Kidney (tissue), 22 donors: ENCODE measurements around the gene APOBEC3C. TPM values are rescaled to one million over a fixed set of nuclear protein-coding genes. Genes with fewer than 3 reads are reported as not detected.
A peak's percentile ranks its signal among the peaks of the same experiment; 100 is the strongest.

Source experiments
- DNase-seq, 5 donors: peaks; one replicate each; pipeline ENCODE4 v3.0.0-alpha.2; 2013 to 2020
- FAIRE-seq: peaks from 2 replicates; lab custom pipeline; 2012; peaks lifted over from hg19 to GRCh38; lab: Jason Lieb, UNC
- H3K27ac ChIP-seq, 2 donors: one replicate each; pipeline ENCODE4 v1.7.0; 2013; ENCODE audit warnings: low read depth in 2 of 2, low read length in 2 of 2, inconsistent platforms in 1 of 2
- H3K27me3 ChIP-seq: one replicate; pipeline ENCODE4 v1.7.1; 2013; ENCODE audit warnings: low read length, inconsistent platforms; ENCODE audit not compliant: control insufficient read depth, insufficient read depth
- H3K36me3 ChIP-seq, 3 donors: one replicate each; pipeline versions ENCODE4 v1.7.0 to v1.7.1; 2013; ENCODE audit warnings: low read length in 3 of 3, control low read depth in 1 of 3, inconsistent platforms in 1 of 3; ENCODE audit not compliant: insufficient read depth in 3 of 3, control insufficient read depth in 2 of 3
- H3K4me1 ChIP-seq, 3 donors: one replicate each; pipeline versions ENCODE4 v1.7.0 to v1.7.1; 2013; ENCODE audit warnings: low read length in 3 of 3, inconsistent platforms in 1 of 3, low read depth in 1 of 3; ENCODE audit not compliant: control insufficient read depth in 2 of 3, insufficient read depth in 2 of 3
- H3K4me3 ChIP-seq, 3 donors: one replicate each; pipeline versions ENCODE4 v1.7.0 to v1.8.1; 2013; ENCODE audit warnings: low read length in 3 of 3, control low read depth in 1 of 3, inconsistent platforms in 1 of 3
- H3K9ac ChIP-seq, 3 donors: one replicate each; pipeline versions ENCODE4 v1.7.0 to v1.7.1; 2013; ENCODE audit warnings: low read length in 3 of 3, control low read depth in 1 of 3, inconsistent platforms in 1 of 3
- H3K9me3 ChIP-seq, 3 donors: one replicate each; pipeline versions ENCODE4 v1.7.0 to v1.7.1; 2013; ENCODE audit warnings: low read length in 3 of 3, control low read depth in 1 of 3, inconsistent platforms in 1 of 3; ENCODE audit not compliant: control insufficient read depth in 2 of 3, insufficient read depth in 1 of 3
- CTCF ChIP-seq: IDR thresholded peaks from 3 replicates; pipeline ENCODE4 v1.5.1; 2012; ENCODE audit warnings: mild to moderate bottlenecking, moderate library complexity, borderline replicate concordance; ENCODE audit not compliant: insufficient read depth; ENCODE audit errors: extremely low read depth
- intact Hi-C: fragments of 100-400 bp; cut with DNase I; formaldehyde crosslinking; loops from one replicate; pipeline ENCODE4 v1.11.1; 2022
- long read RNA-seq, 10 donors: library from polyadenylated mRNA in 1 of 10; unstranded in 1 of 10; transcript quantifications; one replicate each; pipeline ENCODE4 v2.0.0 and lab custom pipeline, GENCODE V29; 2021 to 2026
- polyA plus RNA-seq: library from polyadenylated mRNA; stranded (reverse); fragments of 350-450 nt; fragmentation: Illumina TruSeq; extraction: RNeasy Lipid Tissue Mini Kit (QIAGEN cat#74804); gene quantifications from one replicate; pipeline ENCODE4 v1.2.3, GENCODE V29; 2014; ENCODE audit warnings: low read depth, low replicate concordance; ENCODE audit not compliant: insufficient read depth
- total RNA-seq: library from RNA; stranded (reverse); fragmentation: NEBNext Ultra II Directional; extraction: Animal tissue kit (Norgen Biotek cat#: 25700); gene quantifications from one replicate; pipeline ENCODE4 v1.2.1, GENCODE V29; 2021
- donor health status: control.
- donor health status: control.
- donor health status: control.
- donor health status: control.
- donor health status: control.
- donor health status: DM: yes; HTN: yes; CAD: no.
- donor health status: Normal renal cell carcinoma (clear cell type).

Gene APOBEC3C
- total RNA-seq = 19.8 TPM
- 9.5 TPM for polyA plus RNA-seq
- long read RNA-seq, donor 1, transcript APOBEC3C-201 (4 exons, 2,818 nt) = major isoform, 6 of 11 reads
- long read RNA-seq, donor 1, partial matches to known transcripts = 5 of 11 reads
- long read RNA-seq, donor 1, other reads (novel, unspliced or antisense) = 0 of 11 reads
- long read RNA-seq, donor 2, partial matches to known transcripts = 0 of 2 reads
- long read RNA-seq, donor 2, other reads (novel, unspliced or antisense) = 0 of 2 reads
- long read RNA-seq, donor 3, transcript APOBEC3C-201 (4 exons, 2,818 nt) = major isoform, 6 of 6 reads
- long read RNA-seq, donor 3, partial matches to known transcripts = 0 of 6 reads
- long read RNA-seq, donor 3, other reads (novel, unspliced or antisense) = 0 of 6 reads
- long read RNA-seq, donor 4, partial matches to known transcripts = 0 of 3 reads
- long read RNA-seq, donor 4, other reads (novel, unspliced or antisense) = 0 of 3 reads
- long read RNA-seq, donor 5 = 0 reads
- long read RNA-seq, donor 6, partial matches to known transcripts = 0 of 1 reads
- long read RNA-seq, donor 6, other reads (novel, unspliced or antisense) = 0 of 1 reads
- long read RNA-seq, donor 7, transcript APOBEC3C-201 (4 exons, 2,818 nt) = major isoform, 9 of 14 reads
- long read RNA-seq, donor 7, partial matches to known transcripts = 4 of 14 reads
- long read RNA-seq, donor 7, other reads (novel, unspliced or antisense) = 1 of 14 reads
- long read RNA-seq, donor 8, transcript APOBEC3C-201 (4 exons, 2,818 nt) = major isoform, 5 of 5 reads
- long read RNA-seq, donor 8, partial matches to known transcripts = 0 of 5 reads
- long read RNA-seq, donor 8, other reads (novel, unspliced or antisense) = 0 of 5 reads
- long read RNA-seq, donor 9, transcript APOBEC3C-201 (4 exons, 2,818 nt) = major isoform, 5 of 5 reads
- long read RNA-seq, donor 9, partial matches to known transcripts = 0 of 5 reads
- long read RNA-seq, donor 9, other reads (novel, unspliced or antisense) = 0 of 5 reads
- long read RNA-seq, donor 10, partial matches to known transcripts = 0 of 3 reads
- long read RNA-seq, donor 10, other reads (novel, unspliced or antisense) = 0 of 3 reads

- intact Hi-C loops = no loop called here
- Histone ChIP-seq H3K4me1 (no peaks in the 10 kb centered on the region), H3K27ac (peak within 1 kb of the TSS in 1 of 2 donors; percentile 47), H3K4me3 (peak within 1 kb of the TSS; percentile 45 to 53 (median 47)), H3K9ac (no peak within 1 kb of the TSS), H3K27me3 (no peaks in the 10 kb centered on the region), H3K9me3 (no peaks in the 10 kb centered on the region), H3K36me3 (no peaks in the 10 kb centered on the region)
- no peak for TF ChIP-seq CTCF
- FAIRE-seq (no peak), DNase-seq (peak; percentile 76 to 91 (median 78))
Measured at GRCh38 chr22:39013942-39014722, at the start of gene APOBEC3C. Gene APOBEC3C (plus strand): TSS chr22:39014257. CDS start chr22:39014363, 106 bp downstream.

- Histone ChIP-seq H3K4me1 (peaks cover 0 to 5% (median 0%) of the 10 kb centered on the region in 3 donors), H3K27ac (no peak overlapping the region), H3K9ac (no peak overlapping the region), H3K36me3 (no peaks in the 10 kb centered on the region), H3K9me3 (no peaks in the 10 kb centered on the region), H3K27me3 (no peaks in the 10 kb centered on the region), H3K4me3 (no peak overlapping the region)
- DNase-seq = peak in 1 of 5 donors; percentile 59
- no peak for TF ChIP-seq CTCF
- no peak for FAIRE-seq
- intact Hi-C loops = no loop called here
Measured at GRCh38 chr22:38964306-38964705, 49.8 kb upstream of the APOBEC3C start.

GRCh38 chr22:38964989-38965388, 49.1 kb upstream of the APOBEC3C start:
- Histone ChIP-seq H3K9ac (no peak overlapping the region), H3K4me3 (no peak overlapping the region), H3K4me1 (peaks cover 0 to 5% (median 0%) of the 10 kb centered on the region in 3 donors), H3K27ac (no peak overlapping the region), H3K27me3 (no peaks in the 10 kb centered on the region), H3K36me3 (no peaks in the 10 kb centered on the region), H3K9me3 (no peaks in the 10 kb centered on the region)
- intact Hi-C loops = no loop called here
- peak in 1 of 5 donors; percentile 66 for DNase-seq
- TF ChIP-seq CTCF = no peak
- FAIRE-seq = no peak
